ENCODE results near the gene CDR2.

- no peak for TF ChIP-seq SP1 (IDR thresholded peaks at IDR 0.05)
- no peak for TF ChIP-seq NFRKB (IDR thresholded peaks at IDR 0.05)
Observed at GRCh38 chr16:22306788-22307187, 67.6 kb downstream of the CDR2 start.
